Smooth muscle cell (in vitro differentiated cells): Measurements from ENCODE around the gene MYBL2. TPM values are rescaled to one million over a fixed set of nuclear protein-coding genes. Genes with fewer than 3 reads are reported as not detected.

Experiments used
- DNase-seq: peaks from one replicate; lab custom pipeline; 2025; ENCODE audit not compliant: unreplicated experiment; lab: John Stamatoyannopoulos, UW
- H2AFZ ChIP-seq: fragments of 200-600 bp; sonication (generic); 2 replicates; pipeline ENCODE4 v1.6.0; 2016; ENCODE audit warnings: antibody characterized with exemption, low read depth, mild to moderate bottlenecking
- H3F3A ChIP-seq: fragments of 200-600 bp; sonication (generic); 2 replicates; pipeline ENCODE4 v1.6.0; 2017; ENCODE audit warnings: antibody characterized with exemption, low read depth
- H3K27ac ChIP-seq: fragments of 200-600 bp; sonication (generic); 2 replicates; pipeline ENCODE4 v1.5.1; 2016; ENCODE audit warnings: low read depth, mild to moderate bottlenecking
- H3K27me3 ChIP-seq: fragments of 200-600 bp; sonication (generic); 2 replicates; pipeline ENCODE4 v1.6.1; 2016; ENCODE audit warnings: low read depth, mild to moderate bottlenecking
- H3K36me3 ChIP-seq: fragments of 200-600 bp; sonication (generic); 2 replicates; pipeline ENCODE4 v1.5.1; 2016; ENCODE audit warnings: low read depth
- H3K4me1 ChIP-seq: fragments of 200-600 bp; sonication (generic); 2 replicates; pipeline ENCODE4 v1.5.1; 2016; ENCODE audit warnings: low read depth
- H3K4me2 ChIP-seq: fragments of 200-600 bp; sonication (generic); 2 replicates; pipeline ENCODE4 v1.6.0; 2016; ENCODE audit warnings: mild to moderate bottlenecking
- H3K4me3 ChIP-seq: fragments of 200-600 bp; sonication (generic); 2 replicates; pipeline ENCODE4 v1.5.1; 2016; ENCODE audit warnings: mild to moderate bottlenecking
- H3K79me2 ChIP-seq: fragments of 200-600 bp; sonication (generic); 2 replicates; pipeline ENCODE4 v1.6.0; 2016; ENCODE audit warnings: low read depth, mild to moderate bottlenecking
- H3K9ac ChIP-seq: fragments of 200-600 bp; sonication (generic); 2 replicates; pipeline ENCODE4 v1.6.0; 2016; ENCODE audit warnings: low read depth
- H3K9me3 ChIP-seq: fragments of 200-600 bp; sonication (generic); replicated peaks from 2 replicates; pipeline ENCODE4 v1.5.1; 2016; ENCODE audit warnings: low read depth
- H4K20me1 ChIP-seq: fragments of 200-600 bp; sonication (generic); 2 replicates; pipeline ENCODE4 v1.6.0; 2016; ENCODE audit warnings: low read depth
- WGBS: methylation state at CpG from one replicate; pipeline ENCODE4 v1.1.7; 2016; ENCODE audit warnings: low lambda C conversion rate; 5-methylcytosine and 5-hydroxymethylcytosine counted together
- polyA plus RNA-seq: library from polyadenylated mRNA; unstranded; fragments of >200 nt; fragmentation: Nextera tagmentation; extraction: Ambion mirVana; gene quantifications from 2 replicates; pipeline ENCODE4 v1.2.1, GENCODE V29; 2016
- total RNA-seq: library from RNA; depleted of rRNA; stranded (reverse); fragments of >200 nt; gene quantifications from 2 replicates; pipeline ENCODE4 v1.2.3, GENCODE V29; 2014
- TF ChIP-seq, protein P1 (sequence below): fragments of 200-600 bp; sonication (generic); IDR thresholded peaks from 2 replicates; pipeline ENCODE4 v1.5.1; 2017; ENCODE audit warnings: borderline replicate concordance, mild to moderate bottlenecking, antibody characterized with exemption; ENCODE audit not compliant: insufficient read depth, poor library complexity, severe bottlenecking

MYBL2 gene
- total and polyA plus RNA-seq, 2 experiments from 2014 or later: 8.6 to 26.2 TPM

DNA sequence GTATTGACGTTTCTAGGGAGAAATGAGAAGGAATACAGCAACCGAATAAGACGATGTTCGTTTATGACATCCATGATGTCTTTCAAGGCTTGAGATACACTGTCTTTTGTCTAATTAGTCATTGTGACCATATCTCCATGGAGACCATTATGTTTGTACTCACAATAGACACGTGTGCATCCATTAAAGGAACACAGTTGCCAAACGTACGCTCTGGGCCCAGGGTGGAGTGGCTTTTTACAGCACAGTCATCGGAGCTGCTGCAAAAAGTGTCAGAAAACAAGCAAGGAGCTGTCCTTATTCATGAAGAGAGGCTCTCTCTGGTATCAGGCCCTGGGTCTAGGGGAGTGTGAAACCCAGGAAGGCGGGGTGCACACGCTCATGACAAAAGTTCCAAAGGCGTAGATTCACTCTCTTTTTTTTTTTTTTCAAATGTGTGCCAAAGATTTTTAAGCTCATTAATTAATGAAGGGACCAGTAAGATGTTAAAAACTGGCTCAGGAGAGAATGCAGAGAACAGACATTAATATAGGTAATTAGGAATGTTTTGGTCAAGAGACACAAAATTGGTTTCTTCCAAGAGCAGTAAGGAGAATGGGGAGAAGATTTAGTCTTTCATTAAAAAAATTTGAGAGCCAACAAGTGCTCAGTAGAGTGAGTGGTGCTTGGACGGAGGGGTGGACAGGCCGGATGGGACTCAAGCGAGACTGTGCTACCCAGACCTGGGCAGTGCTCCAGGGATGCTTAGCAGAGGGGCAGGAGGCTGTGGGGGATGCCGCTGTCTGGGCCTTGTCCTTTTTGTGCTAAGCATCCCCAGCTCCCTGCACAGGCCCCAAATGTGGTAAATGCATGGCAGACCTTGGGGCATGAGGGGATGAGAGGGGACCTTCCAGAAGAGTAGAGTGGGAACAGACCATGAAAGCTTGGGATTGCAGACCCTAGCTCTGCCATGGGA, 94.7 kb downstream of the MYBL2 start:
- Histone ChIP-seq H3K36me3 (no peaks in the 10 kb centered on the region), H3K4me1 (peaks cover 5% of the 10 kb centered on the region), H3K27me3 (peaks cover 27% of the 10 kb centered on the region), H3K4me3 (no peak overlapping the region), H3K9me3 (no peaks in the 10 kb centered on the region), H3K27ac (no peak overlapping the region), H3F3A (no peaks in the 10 kb centered on the region), H2AFZ (no peak overlapping the region), H4K20me1 (no peaks in the 10 kb centered on the region), H3K79me2 (no peaks in the 10 kb centered on the region), H3K9ac (no peak overlapping the region), H3K4me2 (no peak overlapping the region)
- WGBS: 91% methylated on average over 15 of the region's 15 CpGs
- no peak for DNase-seq
- TF ChIP-seq, protein P1, sequence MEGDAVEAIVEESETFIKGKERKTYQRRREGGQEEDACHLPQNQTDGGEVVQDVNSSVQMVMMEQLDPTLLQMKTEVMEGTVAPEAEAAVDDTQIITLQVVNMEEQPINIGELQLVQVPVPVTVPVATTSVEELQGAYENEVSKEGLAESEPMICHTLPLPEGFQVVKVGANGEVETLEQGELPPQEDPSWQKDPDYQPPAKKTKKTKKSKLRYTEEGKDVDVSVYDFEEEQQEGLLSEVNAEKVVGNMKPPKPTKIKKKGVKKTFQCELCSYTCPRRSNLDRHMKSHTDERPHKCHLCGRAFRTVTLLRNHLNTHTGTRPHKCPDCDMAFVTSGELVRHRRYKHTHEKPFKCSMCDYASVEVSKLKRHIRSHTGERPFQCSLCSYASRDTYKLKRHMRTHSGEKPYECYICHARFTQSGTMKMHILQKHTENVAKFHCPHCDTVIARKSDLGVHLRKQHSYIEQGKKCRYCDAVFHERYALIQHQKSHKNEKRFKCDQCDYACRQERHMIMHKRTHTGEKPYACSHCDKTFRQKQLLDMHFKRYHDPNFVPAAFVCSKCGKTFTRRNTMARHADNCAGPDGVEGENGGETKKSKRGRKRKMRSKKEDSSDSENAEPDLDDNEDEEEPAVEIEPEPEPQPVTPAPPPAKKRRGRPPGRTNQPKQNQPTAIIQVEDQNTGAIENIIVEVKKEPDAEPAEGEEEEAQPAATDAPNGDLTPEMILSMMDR: no peak

DNA sequence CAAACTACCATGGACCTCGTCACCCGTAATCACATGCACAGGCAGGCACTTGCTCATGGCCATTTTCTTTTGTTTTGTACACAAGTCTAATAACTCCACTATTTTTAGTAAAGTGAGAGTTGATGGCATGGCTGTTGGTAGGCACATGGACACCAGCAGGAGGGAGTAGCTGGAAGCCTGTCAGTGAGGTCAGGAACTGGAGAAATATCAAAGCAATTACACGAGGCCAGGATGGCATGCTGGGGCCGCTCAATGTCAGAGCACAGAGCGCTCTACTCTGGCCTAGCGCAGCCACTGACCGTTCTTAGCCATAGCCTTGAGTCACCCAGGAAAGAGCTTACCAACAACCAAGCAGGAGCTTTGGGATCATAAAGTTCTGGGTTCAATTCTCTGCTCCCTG, 96.0 kb downstream of the MYBL2 start:
- Histone ChIP-seq H3F3A (no peaks in the 10 kb centered on the region), H4K20me1 (no peaks in the 10 kb centered on the region), H3K27me3 (peaks cover 29% of the 10 kb centered on the region), H3K9me3 (no peaks in the 10 kb centered on the region), H3K27ac (no peak overlapping the region), H3K36me3 (no peaks in the 10 kb centered on the region), H3K4me1 (peaks cover 5% of the 10 kb centered on the region), H3K4me2 (no peak overlapping the region), H3K79me2 (no peaks in the 10 kb centered on the region), H2AFZ (no peak overlapping the region), H3K4me3 (no peak overlapping the region), H3K9ac (no peak overlapping the region)
- no peak for DNase-seq
- TF ChIP-seq, protein P1: no peak
- WGBS: 89% methylated on average over 7 of the region's 7 CpGs

DNA sequence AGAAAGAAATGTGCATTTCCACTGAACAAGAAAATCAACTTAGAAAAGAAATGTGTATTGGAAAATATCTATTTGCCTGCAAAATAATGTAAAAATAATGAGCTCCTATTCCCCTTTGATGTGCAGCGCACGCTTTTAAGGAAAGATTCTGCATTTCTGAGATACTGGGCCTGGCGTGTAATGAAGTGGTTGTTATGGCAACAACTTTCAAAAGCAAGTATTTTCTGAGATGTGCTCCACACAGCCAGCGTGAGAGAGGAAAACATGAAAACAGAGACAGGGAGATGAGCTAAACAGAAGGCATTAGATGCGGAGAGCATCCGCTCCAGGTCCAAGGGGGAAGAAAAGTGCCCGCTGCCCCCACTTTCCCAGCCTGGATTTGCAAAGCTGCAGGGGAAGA, 99.0 kb downstream of the MYBL2 start:
- 77% methylated on average over 7 of the region's 7 CpGs for WGBS
- Histone ChIP-seq H3K9ac (no peak overlapping the region), H2AFZ (no peak overlapping the region), H3K4me3 (no peak overlapping the region), H3K4me2 (no peak overlapping the region), H3K9me3 (no peaks in the 10 kb centered on the region), H3K4me1 (peaks cover 5% of the 10 kb centered on the region), H3K27me3 (peaks cover 21% of the 10 kb centered on the region), H3K27ac (no peak overlapping the region), H4K20me1 (no peaks in the 10 kb centered on the region), H3K79me2 (no peaks in the 10 kb centered on the region), H3F3A (no peaks in the 10 kb centered on the region), H3K36me3 (no peaks in the 10 kb centered on the region)
- TF ChIP-seq, protein P1: no peak
- DNase-seq: no peak

Other genes starting within 250 kb of the MYBL2 start
- gene SRSF6, start 209.2 kb upstream of the MYBL2 start, total RNA-seq: 85.0 and 96.0 TPM in 2 replicates
- 25.1 and 35.5 TPM in 2 replicates for gene SRSF6, start 209.2 kb upstream of the MYBL2 start, polyA plus RNA-seq
- 8.9 and 9.2 TPM in 2 replicates for gene L3MBTL1, start 159.4 kb upstream of the MYBL2 start, total RNA-seq
- gene L3MBTL1, start 159.4 kb upstream of the MYBL2 start, polyA plus RNA-seq: 7.7 and 13.0 TPM in 2 replicates
- gene SGK2, start 108.1 kb upstream of the MYBL2 start, total RNA-seq: 2.4 and 2.7 TPM in 2 replicates
- gene SGK2, start 108.1 kb upstream of the MYBL2 start, polyA plus RNA-seq: 0.79 and 2.3 TPM in 2 replicates
- 46.0 and 46.5 TPM in 2 replicates for gene IFT52, start 76.2 kb upstream of the MYBL2 start, total RNA-seq
- 36.1 and 51.0 TPM in 2 replicates for gene IFT52, start 76.2 kb upstream of the MYBL2 start, polyA plus RNA-seq
- gene GTSF1L, start 59.9 kb downstream of the MYBL2 start, total RNA-seq: not detected in 2 replicates
- not detected in 2 replicates for gene GTSF1L, start 59.9 kb downstream of the MYBL2 start, polyA plus RNA-seq
- gene TOX2, start 247.7 kb downstream of the MYBL2 start, total RNA-seq: 0.49 and 1.1 TPM in 2 replicates
- 3.8 and 4.3 TPM in 2 replicates for gene TOX2, start 247.7 kb downstream of the MYBL2 start, polyA plus RNA-seq